Keratinocyte (primary cell): ENCODE measurements around the gene JMJD1C. TPM values are rescaled to one million over a fixed set of nuclear protein-coding genes. Genes with fewer than 3 reads are reported as not detected.

Experiments used
- DNase-seq: peaks from one replicate; pipeline ENCODE4 v3.0.0-alpha.2; 2011; ENCODE audit warnings: low read depth, missing footprints, low spot score
- FAIRE-seq: peaks from 2 replicates; lab custom pipeline; 2011; peaks lifted over from hg19 to GRCh38; lab: Jason Lieb, UNC
- H2AFZ ChIP-seq: 2 replicates; pipeline ENCODE4 v1.6.0; 2012; ENCODE audit warnings: low read length, control low read depth, inconsistent platforms; ENCODE audit not compliant: control insufficient read depth
- H3K27ac ChIP-seq: 2 replicates; pipeline ENCODE4 v1.5.1; 2011; ENCODE audit warnings: low read length; ENCODE audit not compliant: control insufficient read depth, insufficient read depth
- H3K27me3 ChIP-seq: 3 replicates; pipeline ENCODE4 v1.6.0; 2011; ENCODE audit warnings: low read length; ENCODE audit not compliant: control insufficient read depth, insufficient read depth; ENCODE audit errors: extremely low read depth
- H3K36me3 ChIP-seq, 2 experiments: 2 replicates in 1 of 2; 3 replicates in 1 of 2; pipeline ENCODE4 v1.5.1; 2011; ENCODE audit warnings: low read length in 2 of 2, mild to moderate bottlenecking in 1 of 2; ENCODE audit not compliant: control insufficient read depth in 2 of 2, insufficient read depth in 2 of 2; ENCODE audit errors: extremely low read depth in 1 of 2
- H3K4me1 ChIP-seq: 3 replicates; pipeline ENCODE4 v1.5.1; 2011; ENCODE audit warnings: low read length; ENCODE audit not compliant: control insufficient read depth, insufficient read depth; ENCODE audit errors: extremely low read depth
- H3K4me2 ChIP-seq: 3 replicates; pipeline ENCODE4 v1.6.0; 2011; ENCODE audit warnings: low read depth, low read length; ENCODE audit not compliant: control insufficient read depth, insufficient read depth; ENCODE audit errors: extremely low read depth
- H3K4me3 ChIP-seq, 3 experiments: fragments of 200-600 bp in 1 of 3; sonication (generic) in 1 of 3; 2 replicates in 2 of 3; 3 replicates in 1 of 3; pipeline ENCODE4 v1.5.1; 2011 to 2016; ENCODE audit warnings: low read length in 3 of 3, mild to moderate bottlenecking in 3 of 3, control low read depth in 2 of 3, inconsistent platforms in 1 of 3, low read depth in 1 of 3, mixed read lengths in 1 of 3, mixed run types in 1 of 3, moderate library complexity in 1 of 3; ENCODE audit not compliant: control insufficient read depth in 2 of 3, insufficient read depth in 2 of 3; ENCODE audit errors: extremely low read depth in 1 of 3
- H3K79me2 ChIP-seq: 2 replicates; pipeline ENCODE4 v1.6.0; 2012; ENCODE audit warnings: low read length; ENCODE audit not compliant: control insufficient read depth, insufficient read depth
- H3K9ac ChIP-seq: 3 replicates; pipeline ENCODE4 v1.6.0; 2011; ENCODE audit warnings: low read length; ENCODE audit not compliant: control insufficient read depth, insufficient read depth; ENCODE audit errors: extremely low read depth
- H3K9me1 ChIP-seq: 3 replicates; pipeline ENCODE4 v1.6.0; 2011; ENCODE audit warnings: low read length; ENCODE audit not compliant: control insufficient read depth, insufficient read depth; ENCODE audit errors: extremely low read depth
- H3K9me3 ChIP-seq: 2 replicates; pipeline ENCODE4 v1.5.1; 2012; ENCODE audit warnings: low read depth, low read length; ENCODE audit not compliant: control insufficient read depth
- H4K20me1 ChIP-seq: 3 replicates; pipeline ENCODE4 v1.6.0; 2011; ENCODE audit warnings: low read length; ENCODE audit not compliant: control insufficient read depth, insufficient read depth; ENCODE audit errors: extremely low read depth
- CTCF ChIP-seq, 3 experiments: IDR thresholded peaks in 1 of 3; conservative IDR thresholded peaks in 1 of 3; optimal IDR thresholded peaks in 1 of 3; 2 replicates in 2 of 3; 3 replicates in 1 of 3; pipeline versions ENCODE3 to v1.5.1; 2011; ENCODE audit warnings: low read length in 3 of 3, mild to moderate bottlenecking in 3 of 3, moderate library complexity in 2 of 3, control low read depth in 1 of 3, inconsistent platforms in 1 of 3; ENCODE audit not compliant: insufficient read depth in 2 of 3; ENCODE audit errors: extremely low read depth in 1 of 3
- EZH2 ChIP-seq: IDR thresholded peaks from one replicate; pipeline ENCODE4 v1.6.1; 2012; ENCODE audit warnings: inconsistent platforms, mild to moderate bottlenecking, low read length, moderate library complexity
- dilution Hi-C: fragments of 300-500 bp; cut with MboI; formaldehyde crosslinking; loops from one replicate; pipeline ENCODE4 v1.7.0; 2020; ENCODE audit warnings: low sequenced_read_pairs; ENCODE audit not compliant: extremely low pct_ligation_motif_present
- polyA plus RNA-seq, 5 experiments: library from polyadenylated mRNA; depleted of rRNA in 3 of 5; stranded (reverse) in 3 of 5; stranded (forward) in 1 of 5; unstranded in 1 of 5; fragments of >200 nt; gene quantifications; 1 replicate in 1 of 5; 2 replicates in 3 of 5; 3 replicates in 1 of 5; pipeline versions ENCODE4 v1.2.1 to v1.2.3, GENCODE V29; 2011 to 2012; ENCODE audit warnings: missing spikeins in 2 of 5, low read depth in 1 of 5, low replicate concordance in 1 of 5

The JMJD1C gene
- polyA plus RNA-seq, 1 donor (not counting 4 experiments of a cell fraction or from before 2014, with no cell fraction given), result 38.2 TPM

GRCh38 chr10:63427013-63427412, 38.8 kb downstream of the JMJD1C start:
- no peaks in the 10 kb centered on the region for H3K36me3 ChIP-seq

DNA sequence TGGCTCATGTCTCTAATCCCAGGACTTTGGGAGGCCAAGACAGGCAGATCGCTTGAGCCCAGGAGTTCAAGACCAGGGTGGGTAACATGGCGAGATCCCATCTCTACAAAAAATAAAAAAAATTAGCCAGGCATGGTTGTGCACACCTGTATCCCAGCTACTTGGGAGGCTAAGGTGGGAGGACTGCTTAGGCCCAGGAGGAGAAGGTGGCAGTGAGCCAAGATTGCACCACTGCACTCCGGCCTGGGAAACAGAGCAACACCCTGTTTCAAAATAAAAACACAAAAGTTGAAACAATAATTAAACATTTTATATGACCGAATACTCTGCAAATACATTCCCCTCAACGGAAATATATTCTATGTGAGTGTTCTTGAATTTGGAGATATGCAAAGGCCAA, 40.3 kb downstream of the JMJD1C start:
- Histone ChIP-seq H3K9me1 (peaks cover 5% of the 10 kb centered on the region), H3K4me2 (no peak overlapping the region), H4K20me1 (no peaks in the 10 kb centered on the region), H3K9ac (no peak overlapping the region), H3K27ac (no peak overlapping the region), H3K4me1 (peaks cover 17% of the 10 kb centered on the region), H3K36me3 (no peaks in the 10 kb centered on the region), H3K4me3 (no peak overlapping the region), H3K27me3 (no peaks in the 10 kb centered on the region), H3K79me2 (peaks cover 83% of the 10 kb centered on the region), H3K9me3 (no peaks in the 10 kb centered on the region), H2AFZ (no peak overlapping the region)
- FAIRE-seq, result no peak
- TF ChIP-seq EZH2 (no peak), CTCF (optimal IDR thresholded peaks at IDR 0.05 in 1 of 3, IDR thresholded peaks at IDR 0.05 in 1 of 3, conservative IDR thresholded peaks at IDR 0.05 in 1 of 3; ENCODE audit: extremely low read depth in 1 of 3, insufficient read depth in 2 of 3, low read length in 3 of 3) (no peak)
- dilution Hi-C loops, result no loop called here
- no peak for DNase-seq

More at GRCh38 chr10:63427013-63427412, 38.8 kb downstream of the JMJD1C start:
- Histone ChIP-seq H3K9me3 (no peaks in the 10 kb centered on the region), H4K20me1 (no peaks in the 10 kb centered on the region), H3K27me3 (no peaks in the 10 kb centered on the region), H3K79me2 (peaks cover 84% of the 10 kb centered on the region), H2AFZ (no peak overlapping the region), H3K27ac (no peak overlapping the region), H3K4me3 (no peak overlapping the region), H3K4me2 (no peak overlapping the region), H3K9ac (no peak overlapping the region), H3K9me1 (peaks cover 5% of the 10 kb centered on the region), H3K4me1 (peaks cover 32% of the 10 kb centered on the region)
- TF ChIP-seq CTCF (optimal IDR thresholded peaks at IDR 0.05 in 1 of 3, IDR thresholded peaks at IDR 0.05 in 1 of 3, conservative IDR thresholded peaks at IDR 0.05 in 1 of 3; ENCODE audit: extremely low read depth in 1 of 3, insufficient read depth in 2 of 3, low read length in 3 of 3) (no peak), EZH2 (no peak)
- dilution Hi-C loops, result no loop called here
- DNase-seq (no peak), FAIRE-seq (no peak)
